Activated T-helper 1 cell treated with Interleukin-2 at 50 U/mL for 16 hours (primary cell): Measurements from ENCODE around the gene TYRP1.
"Not testable (repeated sequence)": the region's sequence is repeated elsewhere in the genome, so short reads cannot be mapped to it uniquely, and the experiment has no call there.

ENCODE experiments used
- DNase-seq: peaks from one replicate; pipeline ENCODE4 v3.0.0-alpha.2; 2020; ENCODE audit warnings: low read depth

TYRP1 gene

GRCh38 chr9:12693141-12693540, at the start of gene TYRP1:
Gene TYRP1 (plus strand): TSS chr9:12693385. CDS start chr9:12693997, 612 bp downstream.
- no peak for DNase-seq

GRCh38 chr9:12643686-12644085, 49.5 kb upstream of the TYRP1 start:
- no peak for DNase-seq

GRCh38 chr9:12648925-12649324, 44.3 kb upstream of the TYRP1 start:
- no peak for DNase-seq

GRCh38 chr9:12651125-12651524, 42.1 kb upstream of the TYRP1 start:
- no peak for DNase-seq

GRCh38 chr9:12652973-12653372, 40.2 kb upstream of the TYRP1 start:
- no peak for DNase-seq

- no peak for DNase-seq
These were observed 36.4 kb upstream of the TYRP1 start for GRCh38 chr9:12656803-12657202.

- DNase-seq = no peak
These were observed 36.0 kb upstream of the TYRP1 start for GRCh38 chr9:12657233-12657632.

- DNase-seq = no peak
These were observed 35.2 kb upstream of the TYRP1 start for GRCh38 chr9:12657998-12658397.

GRCh38 chr9:12658531-12659209, 34.5 kb upstream of the TYRP1 start:
- DNase-seq = no peak

- no peak for DNase-seq
These were observed 34.0 kb upstream of the TYRP1 start for GRCh38 chr9:12659220-12659619.

- no peak for DNase-seq
These were observed 26.4 kb upstream of the TYRP1 start for GRCh38 chr9:12666813-12667212.

GRCh38 chr9:12667892-12668291, 25.3 kb upstream of the TYRP1 start:
- DNase-seq = no peak

GRCh38 chr9:12670006-12670405, 23.2 kb upstream of the TYRP1 start:
- no peak for DNase-seq

- DNase-seq = no peak
These were observed 18.2 kb upstream of the TYRP1 start for GRCh38 chr9:12674961-12675360.

- not testable (repeated sequence) for DNase-seq
These were observed 15.6 kb upstream of the TYRP1 start for GRCh38 chr9:12677462-12678126.

GRCh38 chr9:12680341-12680740, 12.8 kb upstream of the TYRP1 start:
- DNase-seq = no peak

GRCh38 chr9:12680757-12681156, 12.4 kb upstream of the TYRP1 start:
- DNase-seq = no peak

GRCh38 chr9:12681620-12682019, 11.6 kb upstream of the TYRP1 start:
- no peak for DNase-seq

- DNase-seq = no peak
These were observed 8.2 kb upstream of the TYRP1 start for GRCh38 chr9:12684974-12685373.

- DNase-seq = no peak
These were observed 4.0 kb upstream of the TYRP1 start for GRCh38 chr9:12689233-12689632.

- DNase-seq = no peak
These were observed 828 bp downstream of the TYRP1 start for GRCh38 chr9:12694013-12694412.

- no peak for DNase-seq
These were observed 2.3 kb downstream of the TYRP1 start for GRCh38 chr9:12695474-12695873.

- no peak for DNase-seq
These were observed 3.9 kb downstream of the TYRP1 start for GRCh38 chr9:12696931-12697622.
